HepG2 (cell line): Measurements from ENCODE around the gene COL25A1. TPM values are rescaled to one million over a fixed set of nuclear protein-coding genes. Genes with fewer than 3 reads are reported as not detected.

Experiments used
- ATAC-seq: fragments of 200-7000 bp; cut with Tn5 transposase; 3 replicates; pipeline ENCODE4 v1.9.1; 2020; ENCODE audit warnings: mild to moderate bottlenecking, moderate library complexity
- BruUV-seq: library from RNA; stranded (reverse); fragments of 400-500 nt; replicated peaks from 2 replicates; lab custom pipeline; 2021; lab: Mats Ljungman, UMichigan
- CTCF ChIA-PET: fragments of 300-600 bp; formaldehyde crosslinking; extraction: SDS; loops from one replicate; lab custom pipeline; 2021; ENCODE audit warnings: low total read pairs, inconsistent platforms, low intra/inter-chr PET ratio; lab: Yijun Ruan, JAX
- POLR2A ChIA-PET: fragments of 350-600 bp; sonication (Branson Sonifier 250); formaldehyde crosslinking; loops from one replicate; lab custom pipeline; 2020; ENCODE audit warnings: antibody characterized with exemption, inconsistent platforms; lab: Yijun Ruan, JAX
- DNase-seq: peaks from one replicate; pipeline ENCODE4 v3.0.0-alpha.2; 2015; ENCODE audit warnings: low spot score
- FAIRE-seq: peaks from 3 replicates; lab custom pipeline; 2011; peaks lifted over from hg19 to GRCh38; lab: Jason Lieb, UNC
- H2AFZ ChIP-seq: one replicate; pipeline ENCODE4 v1.6.1; 2011; ENCODE audit warnings: low read length, inconsistent platforms
- H3K27ac ChIP-seq: fragments of 300-600 bp; 3 replicates; pipeline ENCODE4 v1.8.0; 2011; ENCODE audit warnings: mixed run types, mild to moderate bottlenecking, mixed read lengths, low read length, inconsistent platforms; ENCODE audit not compliant: insufficient read depth; ENCODE audit errors: extremely low read length
- H3K27me3 ChIP-seq, 2 experiments: fragments of 200-600 bp in 1 of 2; 2 replicates in 1 of 2; 3 replicates in 1 of 2; pipeline versions ENCODE4 v1.6.0 to v1.8.0; 2011; ENCODE audit warnings: low read length in 2 of 2, mild to moderate bottlenecking in 2 of 2, moderate library complexity in 2 of 2, inconsistent platforms in 1 of 2; ENCODE audit not compliant: insufficient read depth in 2 of 2, control insufficient read depth in 1 of 2
- H3K36me3 ChIP-seq, 2 experiments: fragments of 200-600 bp in 1 of 2; replicated peaks in 1 of 2; 2 replicates in 1 of 2; 3 replicates in 1 of 2; pipeline versions ENCODE4 v1.5.1 to v1.8.0; 2011; ENCODE audit warnings: low read length in 2 of 2, inconsistent platforms in 1 of 2; ENCODE audit not compliant: insufficient read depth in 2 of 2, control insufficient read depth in 1 of 2
- H3K4me1 ChIP-seq: 2 replicates; pipeline ENCODE4 v1.5.1; 2012; ENCODE audit warnings: low read length, inconsistent platforms; ENCODE audit not compliant: insufficient read depth
- H3K4me2 ChIP-seq: 2 replicates; pipeline ENCODE4 v1.6.0; 2011; ENCODE audit warnings: low read depth, low read length, inconsistent platforms
- H3K4me3 ChIP-seq, 3 experiments: fragments of 200-600 bp in 1 of 3; sonication (generic), shearing (Covaris generic) in 1 of 3; replicated peaks in 1 of 3; 2 replicates each; pipeline ENCODE4 v1.5.1; 2011 to 2016; ENCODE audit warnings: low read length in 3 of 3, inconsistent platforms in 2 of 3, low read depth in 2 of 3, mild to moderate bottlenecking in 2 of 3, control low read depth in 1 of 3, mixed read lengths in 1 of 3; ENCODE audit not compliant: insufficient read depth in 1 of 3
- H3K79me2 ChIP-seq: one replicate; pipeline ENCODE4 v1.6.1; 2011; ENCODE audit warnings: low read length, inconsistent platforms; ENCODE audit not compliant: insufficient read depth
- H3K9ac ChIP-seq: 2 replicates; pipeline ENCODE4 v1.6.0; 2011; ENCODE audit warnings: mild to moderate bottlenecking, low read depth, low read length, inconsistent platforms; ENCODE audit not compliant: insufficient read depth
- H3K9me3 ChIP-seq: 2 replicates; pipeline ENCODE4 v1.5.1; 2012; ENCODE audit warnings: mild to moderate bottlenecking, low read length
- H4K20me1 ChIP-seq: 2 replicates; pipeline ENCODE4 v1.6.0; 2011; ENCODE audit warnings: inconsistent platforms, mild to moderate bottlenecking, low read length, moderate library complexity; ENCODE audit not compliant: insufficient read depth
- AGO1 ChIP-seq: fragments of 200-400 bp; formaldehyde crosslinking; IDR thresholded peaks from 2 replicates; pipeline ENCODE4 v1.6.1; 2017; ENCODE audit warnings: mild to moderate bottlenecking, low read depth, low read length, moderate library complexity; ENCODE audit not compliant: poor library complexity, severe bottlenecking
- CREB1 ChIP-seq, 2 experiments: fragments of 450-650 bp in 1 of 2; IDR thresholded peaks; 2 replicates each; pipeline ENCODE4 v1.6.1; 2016 to 2017; ENCODE audit warnings: control low read depth in 1 of 2, mild to moderate bottlenecking in 1 of 2, missing compliant biosample characterization in 1 of 2, missing genetic modification characterization in 1 of 2
- GTF2F1 ChIP-seq: fragments of 150-350 bp; IDR thresholded peaks from 2 replicates; pipeline ENCODE4 v1.6.1; 2014; ENCODE audit warnings: low read length
- MTF2 ChIP-seq: sonication (generic); formaldehyde crosslinking; IDR thresholded peaks from 2 replicates; pipeline ENCODE4 v1.5.0; 2020; ENCODE audit warnings: missing genetic modification reagents, borderline replicate concordance
- NCOA5 ChIP-seq: sonication (generic); formaldehyde crosslinking; IDR thresholded peaks from 2 replicates; pipeline ENCODE4 v1.4.0; 2020; ENCODE audit warnings: missing genetic modification reagents
- NFE2L1 ChIP-seq: sonication (generic); formaldehyde crosslinking; IDR thresholded peaks from 2 replicates; pipeline ENCODE4 v1.4.0; 2020; ENCODE audit warnings: missing genetic modification reagents, mild to moderate bottlenecking, borderline replicate concordance
- POLR2G ChIP-seq: fragments of 200-400 bp; formaldehyde crosslinking; IDR thresholded peaks from 2 replicates; pipeline ENCODE4 v1.6.1; 2018; ENCODE audit warnings: mild to moderate bottlenecking, low read depth, low read length, moderate library complexity
- RBAK ChIP-seq: sonication (generic); formaldehyde crosslinking; IDR thresholded peaks from 2 replicates; pipeline ENCODE4 v1.5.1; 2020; ENCODE audit warnings: mild to moderate bottlenecking, missing genetic modification reagents
- SIN3B ChIP-seq: fragments of 150-350 bp; IDR thresholded peaks from 2 replicates; pipeline ENCODE4 v1.6.1; 2014; ENCODE audit warnings: low read length
- SMARCC2 ChIP-seq: fragments of 450-650 bp; IDR thresholded peaks from 2 replicates; pipeline ENCODE4 v1.6.1; 2017; ENCODE audit warnings: antibody characterized with exemption, mild to moderate bottlenecking
- ZGPAT ChIP-seq: IDR thresholded peaks from 2 replicates; pipeline ENCODE4 v1.6.1; 2016; ENCODE audit warnings: mild to moderate bottlenecking
- ZNF10 ChIP-seq: sonication (generic); formaldehyde crosslinking; IDR thresholded peaks from 2 replicates; pipeline ENCODE4 v1.4.0; 2020; ENCODE audit warnings: mild to moderate bottlenecking, low read depth, missing genetic modification reagents, borderline replicate concordance
- ZNF703 ChIP-seq: sonication (generic); formaldehyde crosslinking; IDR thresholded peaks from 2 replicates; pipeline ENCODE4 v1.5.1; 2020; ENCODE audit warnings: missing genetic modification reagents, mild to moderate bottlenecking, moderate library complexity, borderline replicate concordance
- WGBS: methylation state at CpG from one replicate; pipeline ENCODE4 v1.1.6; 2017; ENCODE audit warnings: low lambda C conversion rate; 5-methylcytosine and 5-hydroxymethylcytosine counted together
- in situ Hi-C: cut with HindIII; loops from 2 replicates; pipeline ENCODE4 v1.10.0; 2017; ENCODE audit warnings: low pct_unique_long_range_greater_than_20kb; ENCODE audit not compliant: extremely low pct_ligation_motif_present
- intact Hi-C: fragments of 100-400 bp; cut with micrococcal nuclease; formaldehyde crosslinking; loops from one replicate; pipeline ENCODE4 v1.10.0; 2022; ENCODE audit not compliant: unreplicated experiment
- polyA plus RNA-seq, 8 experiments: library from polyadenylated mRNA; depleted of rRNA in 3 of 8; stranded (reverse) in 7 of 8; unstranded in 1 of 8; fragments of >200 nt; fragmentation: Illumina TruSeq in 4 of 8; extraction: Trizol in 4 of 8; gene quantifications; 2 replicates each; pipeline versions ENCODE4 v1.2.1 to v1.2.3, GENCODE V29; 2011 to 2016; ENCODE audit warnings: low read depth in 4 of 8, missing spikeins in 1 of 8, mixed read lengths in 1 of 8; ENCODE audit not compliant: insufficient read depth in 1 of 8
- total RNA-seq, 5 experiments: library from RNA; depleted of rRNA; stranded (reverse); fragments of >200 nt; fragmentation: Illumina TruSeq; extraction: Trizol; gene quantifications; 2 replicates each; pipeline ENCODE4 v1.2.3, GENCODE V29; 2016; ENCODE audit warnings: low read depth in 1 of 5
- TF ChIP-seq, protein P1 (sequence below): sonication (generic); formaldehyde crosslinking; conservative IDR thresholded peaks from 2 replicates; pipeline ENCODE4 v1.4.0; 2020; ENCODE audit warnings: missing genetic modification reagents

Gene COL25A1
- total and polyA plus RNA-seq, 2 of the 13 experiments (the other 11 are each of a cell fraction or from before 2014, with no cell fraction given) = not detected

DNA sequence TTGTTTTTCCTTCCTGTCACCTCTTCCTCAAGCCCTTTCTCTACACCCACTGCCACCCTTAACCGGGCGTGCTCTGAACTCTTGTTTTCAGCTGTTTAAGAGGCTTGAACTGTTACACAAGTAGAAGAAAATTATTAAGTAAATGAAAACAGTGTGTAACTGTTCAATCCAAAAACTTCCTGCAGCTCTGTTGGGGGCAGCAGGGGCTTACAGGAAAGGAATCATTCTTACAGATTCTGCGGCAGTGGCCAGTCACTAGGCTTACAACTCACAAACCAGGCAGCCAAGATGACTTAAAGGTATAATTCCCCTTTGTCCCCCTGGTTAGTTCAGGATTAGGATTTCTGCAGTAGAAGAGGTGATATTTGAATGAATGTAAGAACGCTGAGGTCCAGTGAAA lies 469.4 kb downstream of the COL25A1 start:
- no peak for ATAC-seq
- in situ Hi-C loops = loop anchor here (10.0 kb wide), 1 partner anchor 572 kb away; no protein-coding TSS in a partner anchor
- H3K9ac ChIP-seq = no peak overlapping the region
- H4K20me1 ChIP-seq = no peaks in the 10 kb centered on the region
- H3K4me1 ChIP-seq = no peaks in the 10 kb centered on the region
- DNase-seq = no peak
- no peaks in the 10 kb centered on the region for H3K27me3 ChIP-seq
- H3K9me3 ChIP-seq = no peaks in the 10 kb centered on the region
- H3K27ac ChIP-seq = no peak overlapping the region
- no peak overlapping the region for H3K4me2 ChIP-seq
- CTCF ChIA-PET = no interaction called here
- no peak overlapping the region for H2AFZ ChIP-seq
- TF ChIP-seq NCOA5 (CRISPR knock-in tag) (no peak), SIN3B (no peak), RBAK (CRISPR knock-in tag) (no peak), NFE2L1 (no peak), ZNF10 (CRISPR knock-in tag) (no peak), SMARCC2 (no peak), ZNF703 (CRISPR knock-in tag) (no peak), POLR2G (no peak), CREB1 (IDR thresholded peaks at IDR 0.05) (no peak), CREB1 (CRISPR knock-in tag; IDR thresholded peaks at IDR 0.05) (no peak), GTF2F1 (no peak), MTF2 (no peak)
- TF ChIP-seq, all 625 proteins: peak for 0
- 9% methylated on average over 4 of the region's 4 CpGs for WGBS
- Histone ChIP-seq H3K4me3 (no peak overlapping the region), H3K36me3 (no peaks in the 10 kb centered on the region), H3K79me2 (no peaks in the 10 kb centered on the region)
- BruUV-seq = no TSS peak
- intact Hi-C loops = no loop called here
- FAIRE-seq = no peak
- POLR2A ChIA-PET = no interaction called here

- in situ Hi-C loops (loop anchor here (10.0 kb wide), 1 partner anchor 573 kb away; no protein-coding TSS in a partner anchor), intact Hi-C loops (no loop called here)
- H3K79me2 ChIP-seq = no peaks in the 10 kb centered on the region
- no peak overlapping the region for H2AFZ ChIP-seq
- H3K9me3 ChIP-seq = no peaks in the 10 kb centered on the region
- no peaks in the 10 kb centered on the region for H3K4me1 ChIP-seq
- no TSS peak for BruUV-seq
- H4K20me1 ChIP-seq = no peaks in the 10 kb centered on the region
- no peak overlapping the region for H3K4me2 ChIP-seq
- POLR2A ChIA-PET = no interaction called here
- CTCF ChIA-PET = no interaction called here
- FAIRE-seq (no peak), DNase-seq (no peak), ATAC-seq (no peak)
- H3K27ac ChIP-seq = no peak overlapping the region
- no peak overlapping the region for H3K9ac ChIP-seq
- no peaks in the 10 kb centered on the region for H3K27me3 ChIP-seq
- H3K36me3 ChIP-seq = no peaks in the 10 kb centered on the region
- H3K4me3 ChIP-seq = no peak overlapping the region
- 28% methylated on average over 3 of the region's 3 CpGs for WGBS
- no peak for TF ChIP-seq ZGPAT (CRISPR knock-in tag)
- no peak for TF ChIP-seq AGO1
- TF ChIP-seq, protein P1, sequence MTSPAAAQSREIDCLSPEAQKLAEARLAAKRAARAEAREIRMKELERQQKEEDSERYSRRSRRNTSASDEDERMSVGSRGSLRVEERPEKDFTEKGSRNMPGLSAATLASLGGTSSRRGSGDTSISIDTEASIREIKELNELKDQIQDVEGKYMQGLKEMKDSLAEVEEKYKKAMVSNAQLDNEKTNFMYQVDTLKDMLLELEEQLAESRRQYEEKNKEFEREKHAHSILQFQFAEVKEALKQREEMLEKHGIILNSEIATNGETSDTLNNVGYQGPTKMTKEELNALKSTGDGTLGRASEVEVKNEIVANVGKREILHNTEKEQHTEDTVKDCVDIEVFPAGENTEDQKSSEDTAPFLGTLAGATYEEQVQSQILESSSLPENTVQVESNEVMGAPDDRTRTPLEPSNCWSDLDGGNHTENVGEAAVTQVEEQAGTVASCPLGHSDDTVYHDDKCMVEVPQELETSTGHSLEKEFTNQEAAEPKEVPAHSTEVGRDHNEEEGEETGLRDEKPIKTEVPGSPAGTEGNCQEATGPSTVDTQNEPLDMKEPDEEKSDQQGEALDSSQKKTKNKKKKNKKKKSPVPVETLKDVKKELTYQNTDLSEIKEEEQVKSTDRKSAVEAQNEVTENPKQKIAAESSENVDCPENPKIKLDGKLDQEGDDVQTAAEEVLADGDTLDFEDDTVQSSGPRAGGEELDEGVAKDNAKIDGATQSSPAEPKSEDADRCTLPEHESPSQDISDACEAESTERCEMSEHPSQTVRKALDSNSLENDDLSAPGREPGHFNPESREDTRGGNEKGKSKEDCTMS (CRISPR knock-in tag) = no peak
These were observed 470.6 kb downstream of the COL25A1 start for GRCh38 chr4:108831886-108832285.
